Astrocyte (in vitro differentiated cells and primary cell): ENCODE results near the gene ZFR2. TPM values are rescaled to one million over a fixed set of nuclear protein-coding genes. Genes with fewer than 3 reads are reported as not detected.

Source experiments
- DNase-seq: peaks from one replicate; pipeline ENCODE4 v3.0.0-alpha.2; 2010; ENCODE audit warnings: low read depth
- FAIRE-seq: peaks from 2 replicates; lab custom pipeline; 2011; peaks lifted over from hg19 to GRCh38; lab: Jason Lieb, UNC
- H2AFZ ChIP-seq: 2 replicates; pipeline ENCODE4 v1.6.0; 2012; ENCODE audit warnings: low read depth, low read length, inconsistent platforms
- H3K27ac ChIP-seq: 2 replicates; pipeline ENCODE4 v1.5.1; 2011; ENCODE audit warnings: low read depth, low read length, inconsistent platforms
- H3K27me3 ChIP-seq: 2 replicates; pipeline ENCODE4 v1.6.0; 2011; ENCODE audit warnings: low read length, inconsistent platforms; ENCODE audit not compliant: insufficient read depth
- H3K36me3 ChIP-seq: 2 replicates; pipeline ENCODE4 v1.5.1; 2011; ENCODE audit warnings: low read length, inconsistent platforms; ENCODE audit not compliant: insufficient read depth
- H3K4me1 ChIP-seq: 2 replicates; pipeline ENCODE4 v1.5.1; 2011; ENCODE audit warnings: low read length, inconsistent platforms; ENCODE audit not compliant: insufficient read depth
- H3K4me2 ChIP-seq: 2 replicates; pipeline ENCODE4 v1.6.0; 2012; ENCODE audit warnings: low read length, inconsistent platforms
- H3K4me3 ChIP-seq: 2 replicates; pipeline ENCODE4 v1.5.1; 2011; ENCODE audit warnings: low read depth, mild to moderate bottlenecking, low read length, inconsistent platforms; ENCODE audit not compliant: insufficient read depth
- H3K79me2 ChIP-seq: 2 replicates; pipeline ENCODE4 v1.6.0; 2012; ENCODE audit warnings: mild to moderate bottlenecking, low read length, inconsistent platforms; ENCODE audit not compliant: insufficient read depth
- H3K9ac ChIP-seq: 2 replicates; pipeline ENCODE4 v1.6.0; 2012; ENCODE audit warnings: mild to moderate bottlenecking, low read length, inconsistent platforms
- H3K9me3 ChIP-seq: 2 replicates; pipeline ENCODE4 v1.5.1; 2012; ENCODE audit warnings: low read depth, mild to moderate bottlenecking, low read length, inconsistent platforms; ENCODE audit not compliant: insufficient read depth
- H4K20me1 ChIP-seq: 2 replicates; pipeline ENCODE4 v1.6.0; 2012; ENCODE audit warnings: low read length, inconsistent platforms; ENCODE audit not compliant: insufficient read depth
- H3K27ac Mint-ChIP-seq: one replicate; pipeline ENCODE4 v1.8.0; 2021; ENCODE audit warnings: mild to moderate bottlenecking, mixed read lengths; ENCODE audit not compliant: unreplicated experiment
- H3K27me3 Mint-ChIP-seq: one replicate; pipeline ENCODE4 v1.8.0; 2021; ENCODE audit warnings: low read depth, mixed read lengths; ENCODE audit not compliant: unreplicated experiment
- H3K36me3 Mint-ChIP-seq: one replicate; pipeline ENCODE4 v1.8.0; 2021; ENCODE audit warnings: low read depth, mixed read lengths; ENCODE audit not compliant: unreplicated experiment
- H3K4me1 Mint-ChIP-seq: one replicate; pipeline ENCODE4 v1.8.0; 2021; ENCODE audit warnings: low read depth, mixed read lengths; ENCODE audit not compliant: unreplicated experiment
- H3K4me3 Mint-ChIP-seq: one replicate; pipeline ENCODE4 v1.8.0; 2021; ENCODE audit warnings: mild to moderate bottlenecking, moderate library complexity, mixed read lengths; ENCODE audit not compliant: unreplicated experiment
- H3K9me3 Mint-ChIP-seq: one replicate; pipeline ENCODE4 v1.8.0; 2021; ENCODE audit warnings: mild to moderate bottlenecking, mixed read lengths; ENCODE audit not compliant: unreplicated experiment
- CTCF ChIP-seq: IDR thresholded peaks from 2 replicates; pipeline ENCODE4 v1.5.1; 2011; ENCODE audit warnings: low read depth, mild to moderate bottlenecking, inconsistent platforms, low read length, moderate library complexity; ENCODE audit not compliant: insufficient read depth
- EZH2 ChIP-seq: IDR thresholded peaks from 2 replicates; pipeline ENCODE4 v1.6.1; 2012; ENCODE audit warnings: mild to moderate bottlenecking, low read length, inconsistent platforms; ENCODE audit not compliant: insufficient read depth
- total RNA-seq: library from RNA; stranded (reverse); gene quantifications from 2 replicates; pipeline ENCODE4 v1.2.1, GENCODE V29; 2021

The ZFR2 gene
- total RNA-seq, 1 donor from 2014 or later: 2.0 TPM

- H3K79me2 ChIP-seq: no peaks in the 10 kb centered on the region
- H3K36me3 Mint-ChIP-seq: peaks cover 9% of the 10 kb centered on the region
- no peak overlapping the region for H3K27ac ChIP-seq
- no peaks in the 10 kb centered on the region for H3K36me3 ChIP-seq
- no peak overlapping the region for H3K4me3 Mint-ChIP-seq
- H3K27me3 ChIP-seq: no peaks in the 10 kb centered on the region
- no peaks in the 10 kb centered on the region for H3K4me1 ChIP-seq
- no peak overlapping the region for H3K9ac ChIP-seq
- no peaks in the 10 kb centered on the region for H3K4me1 Mint-ChIP-seq
- no peak overlapping the region for H3K4me2 ChIP-seq
- H3K9me3 Mint-ChIP-seq: peaks cover 6% of the 10 kb centered on the region
- H3K27me3 Mint-ChIP-seq: no peaks in the 10 kb centered on the region
- DNase-seq: no peak
- no peak for TF ChIP-seq CTCF
- no peak for TF ChIP-seq EZH2
- H3K27ac Mint-ChIP-seq: no peak overlapping the region
- no peak overlapping the region for H2AFZ ChIP-seq
- H4K20me1 ChIP-seq: no peaks in the 10 kb centered on the region
- no peak overlapping the region for H3K4me3 ChIP-seq
- H3K9me3 ChIP-seq: no peaks in the 10 kb centered on the region
- FAIRE-seq: no peak
Observed at GRCh38 chr19:3914199-3914598, 45.4 kb upstream of the ZFR2 start.

GRCh38 chr19:3910105-3910504 is 41.3 kb upstream of the ZFR2 start:
- H3K36me3 Mint-ChIP-seq: peaks cover 3% of the 10 kb centered on the region
- Histone ChIP-seq H2AFZ (no peak overlapping the region), H3K79me2 (no peaks in the 10 kb centered on the region), H3K4me2 (no peak overlapping the region), H4K20me1 (no peaks in the 10 kb centered on the region), H3K36me3 (no peaks in the 10 kb centered on the region), H3K4me3 (no peak overlapping the region), H3K4me1 (no peaks in the 10 kb centered on the region), H3K27ac (no peak overlapping the region), H3K27me3 (no peaks in the 10 kb centered on the region), H3K9me3 (no peaks in the 10 kb centered on the region), H3K9ac (no peak overlapping the region)
- H3K9me3 Mint-ChIP-seq: peaks cover 2% of the 10 kb centered on the region
- TF ChIP-seq CTCF (no peak), EZH2 (no peak)
- no peak for DNase-seq
- no peaks in the 10 kb centered on the region for H3K27me3 Mint-ChIP-seq
- no peaks in the 10 kb centered on the region for H3K4me1 Mint-ChIP-seq
- no peak overlapping the region for H3K4me3 Mint-ChIP-seq
- FAIRE-seq: no peak
- H3K27ac Mint-ChIP-seq: no peak overlapping the region

- no peak overlapping the region for H2AFZ ChIP-seq
- no peak overlapping the region for H3K9ac ChIP-seq
- Mint-ChIP-seq H3K27ac (no peak overlapping the region), H3K36me3 (peaks cover 3% of the 10 kb centered on the region), H3K4me3 (no peak overlapping the region), H3K4me1 (no peaks in the 10 kb centered on the region), H3K27me3 (no peaks in the 10 kb centered on the region), H3K9me3 (peaks cover 2% of the 10 kb centered on the region)
- no peaks in the 10 kb centered on the region for H3K36me3 ChIP-seq
- TF ChIP-seq CTCF (no peak), EZH2 (no peak)
- no peak for FAIRE-seq
- no peak for DNase-seq
- no peak overlapping the region for H3K4me3 ChIP-seq
- H3K27ac ChIP-seq: no peak overlapping the region
- H3K27me3 ChIP-seq: no peaks in the 10 kb centered on the region
- no peaks in the 10 kb centered on the region for H3K4me1 ChIP-seq
- no peaks in the 10 kb centered on the region for H3K79me2 ChIP-seq
- H4K20me1 ChIP-seq: no peaks in the 10 kb centered on the region
- no peak overlapping the region for H3K4me2 ChIP-seq
- no peaks in the 10 kb centered on the region for H3K9me3 ChIP-seq
Observed at GRCh38 chr19:3908266-3909054, 39.6 kb upstream of the ZFR2 start.
